Stomach (tissue), 9 donors: ENCODE data around the gene CDH5. TPM values are rescaled to one million over a fixed set of nuclear protein-coding genes. Genes with fewer than 3 reads are reported as not detected.

Experiments used
- DNase-seq, 2 donors: peaks; one replicate each; pipeline versions ENCODE4 v3.0.0 to v3.0.0-alpha.2; 2013 to 2019
- H3K27ac ChIP-seq, 5 donors: fragments of 200-600 bp in 4 of 5; sonication (generic) in 4 of 5; one replicate each; pipeline ENCODE4 v1.5.1; 2013 to 2019; ENCODE audit warnings: mild to moderate bottlenecking in 1 of 5, moderate library complexity in 1 of 5
- H3K27me3 ChIP-seq, 3 donors: fragments of 200-600 bp; sonication (generic); one replicate each; pipeline ENCODE4 v1.5.1; 2017 to 2019; ENCODE audit warnings: mixed run types in 1 of 3
- H3K36me3 ChIP-seq, 4 donors: fragments of 200-600 bp; sonication (generic); 1 replicate in 3 of 4; 2 replicates in 1 of 4; pipeline ENCODE4 v1.5.1; 2016 to 2019
- H3K4me1 ChIP-seq, 4 donors: fragments of 200-600 bp; sonication (generic); one replicate each; pipeline ENCODE4 v1.5.1; 2016 to 2019
- H3K4me3 ChIP-seq, 4 donors: fragments of 200-600 bp; sonication (generic) in 3 of 4; one replicate each; pipeline ENCODE4 v1.5.1; 2016 to 2019; ENCODE audit warnings: mild to moderate bottlenecking in 1 of 4
- H3K9me3 ChIP-seq, 4 donors: fragments of 200-600 bp; sonication (generic); one replicate each; pipeline ENCODE4 v1.5.1; 2016 to 2019
- EP300 ChIP-seq: sonication (generic); formaldehyde crosslinking; IDR thresholded peaks from one replicate; pipeline ENCODE4 v1.6.1; 2017; ENCODE audit warnings: antibody characterized with exemption
- POLR2A ChIP-seq, 4 donors: fragments of 450-650 bp; IDR thresholded peaks; one replicate each; pipeline ENCODE4 v1.6.1; 2016; ENCODE audit warnings: antibody characterized with exemption in 4 of 4, control low read depth in 2 of 4, mild to moderate bottlenecking in 1 of 4, moderate library complexity in 1 of 4
- POLR2AphosphoS5 ChIP-seq, 3 donors: sonication (generic); formaldehyde crosslinking; IDR thresholded peaks; one replicate each; pipeline ENCODE4 v1.6.1; 2016; ENCODE audit warnings: antibody characterized with exemption in 3 of 3
- WGBS, 5 donors: extraction: QIAGEN DNeasy Blood & Tissue Kit in 3 of 5; methylation state at CpG; one replicate each; pipeline versions ENCODE4 v1.1.5 to v1.1.7; 2013 to 2018; 5-methylcytosine and 5-hydroxymethylcytosine counted together
- intact Hi-C: fragments of 100-400 bp; cut with DNase I; formaldehyde crosslinking; loops from one replicate; pipeline ENCODE4 v1.15.1; 2023; ENCODE audit warnings: low total_unique reads
- polyA plus RNA-seq, 3 donors: library from polyadenylated mRNA; stranded (reverse); fragments of 200-250 nt; gene quantifications; one replicate each; pipeline ENCODE4 v1.2.3, GENCODE V29; 2013
- total RNA-seq, 5 donors: library from RNA; depleted of rRNA; stranded (reverse); fragments of >200 nt; gene quantifications; one replicate each; pipeline versions ENCODE4 v1.1.0 to v1.2.3, GENCODE V29; 2014 to 2016
- TF ChIP-seq, protein P1 (sequence below), 7 experiments: fragments of 450-650 bp in 4 of 7; fragments of 200-600 bp in 3 of 7; sonication (generic) in 3 of 7; IDR thresholded peaks; one replicate each; pipeline ENCODE4 v1.5.1; 2016 to 2019; ENCODE audit warnings: antibody characterized with exemption in 7 of 7, control low read depth in 2 of 7, mild to moderate bottlenecking in 1 of 7
- donor health status: healthy with polysubstance abuse.
- donor health status: Bipolar disorder and iron deficiency.
- donor health status: healthy.

The CDH5 gene
- total and polyA plus RNA-seq, 8 donors, result 2.4 to 46.9 (median 17.2) TPM

GRCh38 chr16:66400503-66401380 is 34.3 kb downstream of the CDH5 start:
- Histone ChIP-seq H3K9me3 (peaks cover 0 to 9% (median 3%) of the 10 kb centered on the region in 4 donors), H3K4me1 (no peaks in the 10 kb centered on the region), H3K27me3 (peaks cover 0 to 28% (median 0%) of the 10 kb centered on the region in 3 donors), H3K4me3 (no peak overlapping the region), H3K27ac (no peak overlapping the region), H3K36me3 (peaks cover 0 to 4% (median 0%) of the 10 kb centered on the region in 4 donors)
- TF ChIP-seq EP300 (no peak), POLR2AphosphoS5 (IDR thresholded peaks at IDR 0.05) (no peak)
- TF ChIP-seq, protein P1, sequence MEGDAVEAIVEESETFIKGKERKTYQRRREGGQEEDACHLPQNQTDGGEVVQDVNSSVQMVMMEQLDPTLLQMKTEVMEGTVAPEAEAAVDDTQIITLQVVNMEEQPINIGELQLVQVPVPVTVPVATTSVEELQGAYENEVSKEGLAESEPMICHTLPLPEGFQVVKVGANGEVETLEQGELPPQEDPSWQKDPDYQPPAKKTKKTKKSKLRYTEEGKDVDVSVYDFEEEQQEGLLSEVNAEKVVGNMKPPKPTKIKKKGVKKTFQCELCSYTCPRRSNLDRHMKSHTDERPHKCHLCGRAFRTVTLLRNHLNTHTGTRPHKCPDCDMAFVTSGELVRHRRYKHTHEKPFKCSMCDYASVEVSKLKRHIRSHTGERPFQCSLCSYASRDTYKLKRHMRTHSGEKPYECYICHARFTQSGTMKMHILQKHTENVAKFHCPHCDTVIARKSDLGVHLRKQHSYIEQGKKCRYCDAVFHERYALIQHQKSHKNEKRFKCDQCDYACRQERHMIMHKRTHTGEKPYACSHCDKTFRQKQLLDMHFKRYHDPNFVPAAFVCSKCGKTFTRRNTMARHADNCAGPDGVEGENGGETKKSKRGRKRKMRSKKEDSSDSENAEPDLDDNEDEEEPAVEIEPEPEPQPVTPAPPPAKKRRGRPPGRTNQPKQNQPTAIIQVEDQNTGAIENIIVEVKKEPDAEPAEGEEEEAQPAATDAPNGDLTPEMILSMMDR (IDR thresholded peaks at IDR 0.05), result no peak
- WGBS, 5 donors, result 80 to 89% (median 84%) methylated on average over 11 to 20 of the region's 20 CpGs
- intact Hi-C loops, result no loop called here
- no peak for DNase-seq

DNA sequence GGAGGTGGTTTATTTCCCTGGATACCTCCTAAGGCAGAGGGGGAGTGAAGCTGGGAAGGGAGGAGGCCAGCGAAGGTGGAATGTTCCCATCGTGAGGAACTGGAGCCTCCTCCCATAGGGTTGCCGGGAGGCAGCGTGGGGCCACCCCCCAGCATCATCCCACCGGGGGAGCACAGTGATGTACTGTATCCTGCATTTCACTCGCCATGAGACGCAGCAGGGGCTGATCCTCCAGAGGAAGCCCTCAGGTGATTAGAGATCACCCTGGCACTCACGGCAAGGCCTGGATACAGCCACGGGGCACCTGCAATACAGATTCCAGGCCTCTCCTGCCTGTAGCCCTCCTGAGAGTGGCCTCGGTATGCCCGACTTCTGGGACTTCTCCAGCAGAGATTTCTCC is 35.1 kb downstream of the CDH5 start:
- no peak overlapping the region for H3K4me3 ChIP-seq
- H3K27me3 ChIP-seq, result peaks cover 0 to 37% (median 0%) of the 10 kb centered on the region in 3 donors
- no peak for DNase-seq
- TF ChIP-seq POLR2A (IDR thresholded peaks at IDR 0.05), result no peak
- no peak for TF ChIP-seq POLR2AphosphoS5 (IDR thresholded peaks at IDR 0.05)
- TF ChIP-seq, protein P1 (IDR thresholded peaks at IDR 0.05), result no peak
- TF ChIP-seq EP300, result no peak
- peaks cover 0 to 9% (median 3%) of the 10 kb centered on the region in 4 donors for H3K9me3 ChIP-seq
- H3K4me1 ChIP-seq, result peaks cover 1 to 4% (median 2%) of the 10 kb centered on the region in 4 donors
- H3K36me3 ChIP-seq, result peaks cover 0 to 4% (median 0%) of the 10 kb centered on the region in 4 donors
- 61 to 79% (median 69%) methylated on average over 9 to 11 of the region's 11 CpGs for WGBS, 5 donors
- intact Hi-C loops, result no loop called here
- H3K27ac ChIP-seq, result no peak overlapping the region

- DNase-seq, result no peak
These were observed 35.7 kb downstream of the CDH5 start for GRCh38 chr16:66402166-66402565.

GRCh38 chr16:66402591-66403230 is 36.2 kb downstream of the CDH5 start:
- TF ChIP-seq, protein P1 (IDR thresholded peaks at IDR 0.05), result no peak
- TF ChIP-seq POLR2AphosphoS5 (IDR thresholded peaks at IDR 0.05), result no peak
- TF ChIP-seq POLR2A (IDR thresholded peaks at IDR 0.05), result no peak
- no peak for TF ChIP-seq EP300
- no peak overlapping the region for H3K4me3 ChIP-seq
- peaks cover 0 to 42% (median 0%) of the 10 kb centered on the region in 3 donors for H3K27me3 ChIP-seq
- H3K4me1 ChIP-seq, result peaks cover 6 to 10% (median 9%) of the 10 kb centered on the region in 4 donors
- H3K9me3 ChIP-seq, result peaks cover 0 to 9% (median 3%) of the 10 kb centered on the region in 4 donors
- H3K36me3 ChIP-seq, result peaks cover 0 to 4% (median 0%) of the 10 kb centered on the region in 4 donors
- DNase-seq, result no peak
- intact Hi-C loops, result no loop called here
- H3K27ac ChIP-seq, result no peak overlapping the region
- WGBS, 5 donors, result 69 to 90% (median 73%) methylated on average over 34 to 61 of the region's 61 CpGs

More at GRCh38 chr16:66402166-66402565, 35.7 kb downstream of the CDH5 start:
- no peak for TF ChIP-seq EP300
- no peak for TF ChIP-seq POLR2AphosphoS5 (IDR thresholded peaks at IDR 0.05)
- TF ChIP-seq, protein P1 (IDR thresholded peaks at IDR 0.05), result no peak
- no peak overlapping the region for H3K4me3 ChIP-seq
- peaks cover 0 to 4% (median 0%) of the 10 kb centered on the region in 4 donors for H3K36me3 ChIP-seq
- H3K4me1 ChIP-seq, result peaks cover 6 to 9% (median 8%) of the 10 kb centered on the region in 4 donors
- 65 to 87% (median 77%) methylated on average over 5 to 12 of the region's 12 CpGs for WGBS, 5 donors
- peaks cover 0 to 9% (median 3%) of the 10 kb centered on the region in 4 donors for H3K9me3 ChIP-seq
- peaks cover 0 to 42% (median 0%) of the 10 kb centered on the region in 3 donors for H3K27me3 ChIP-seq
- H3K27ac ChIP-seq, result no peak overlapping the region
- intact Hi-C loops, result no loop called here
